Neural cell (in vitro differentiated cells): ENCODE data around the gene RUNX3. TPM values are rescaled to one million over a fixed set of nuclear protein-coding genes. Genes with fewer than 3 reads are reported as not detected.

Experiments used
- H2AFZ ChIP-seq: fragments of 200-600, 300-800 bp; sonication (generic), shearing (Covaris generic); 2 replicates; pipeline ENCODE4 v1.6.0; 2014; ENCODE audit warnings: low read depth, mild to moderate bottlenecking, antibody characterized with exemption, low read length, moderate library complexity
- H3F3A ChIP-seq: fragments of 200-600 bp; shearing (Covaris generic); 2 replicates; pipeline ENCODE4 v1.6.1; 2016; ENCODE audit warnings: mild to moderate bottlenecking, moderate library complexity, mixed read lengths, antibody characterized with exemption, low read length; ENCODE audit not compliant: insufficient read depth, poor library complexity, severe bottlenecking
- H3K27ac ChIP-seq: fragments of 200-600, 300-800 bp; sonication (generic), shearing (Covaris generic); 2 replicates; pipeline ENCODE4 v1.5.1; 2014; ENCODE audit warnings: mild to moderate bottlenecking, low read length, moderate library complexity
- H3K27me3 ChIP-seq: fragments of 300-800, 200-600 bp; sonication (generic), shearing (Covaris generic); 2 replicates; pipeline ENCODE4 v1.6.0; 2014; ENCODE audit warnings: mild to moderate bottlenecking, low read depth, low read length, moderate library complexity; ENCODE audit not compliant: insufficient read depth
- H3K36me3 ChIP-seq: fragments of 300-800, 200-600 bp; sonication (generic), shearing (Covaris generic); 2 replicates; pipeline ENCODE4 v1.5.1; 2014; ENCODE audit warnings: mild to moderate bottlenecking, antibody characterized with exemption, low read length, moderate library complexity; ENCODE audit not compliant: insufficient read depth
- H3K4me2 ChIP-seq: fragments of 300-800, 200-600 bp; sonication (generic), shearing (Covaris generic); 2 replicates; pipeline ENCODE4 v1.6.0; 2014; ENCODE audit warnings: mild to moderate bottlenecking, low read length
- H3K4me3 ChIP-seq: fragments of 300-800, 200-600 bp; sonication (generic), shearing (Covaris generic); 2 replicates; pipeline ENCODE4 v1.5.1; 2014; ENCODE audit warnings: mild to moderate bottlenecking, low read length, moderate library complexity
- H3K79me2 ChIP-seq: fragments of 200-600 bp; shearing (Covaris generic); replicated peaks from 2 replicates; pipeline ENCODE4 v1.6.0; 2014; ENCODE audit warnings: mild to moderate bottlenecking, low read length, moderate library complexity; ENCODE audit not compliant: insufficient read depth
- H3K9ac ChIP-seq: fragments of 300-800, 200-600 bp; sonication (generic), shearing (Covaris generic); 2 replicates; pipeline ENCODE4 v1.6.1; 2016; ENCODE audit warnings: mild to moderate bottlenecking, low read length, mixed read lengths
- H3K9me2 ChIP-seq: fragments of 200-600 bp; shearing (Covaris generic); 2 replicates; pipeline ENCODE4 v1.6.1; 2016; ENCODE audit warnings: mild to moderate bottlenecking, low read length, mixed read lengths; ENCODE audit not compliant: insufficient read depth
- H3K9me3 ChIP-seq: fragments of 200-600, 300-800 bp; sonication (generic), shearing (Covaris generic); 2 replicates; pipeline ENCODE4 v1.6.1; 2016; ENCODE audit warnings: mild to moderate bottlenecking, mixed run types, low read length, moderate library complexity, mixed read lengths
- H4K20me1 ChIP-seq: fragments of 200-600 bp; shearing (Covaris generic); 2 replicates; pipeline ENCODE4 v1.6.1; 2016; ENCODE audit warnings: mild to moderate bottlenecking, mixed run types; ENCODE audit not compliant: insufficient read depth
- CTCF ChIP-seq: fragments of 450-650 bp; IDR thresholded peaks from 2 replicates; pipeline ENCODE4 v1.5.1; 2014; ENCODE audit warnings: antibody characterized with exemption, mild to moderate bottlenecking, moderate library complexity; ENCODE audit not compliant: poor library complexity, severe bottlenecking
- EP300 ChIP-seq: fragments of 450-650 bp; conservative IDR thresholded peaks from 2 replicates; pipeline ENCODE4 v1.6.1; 2014; ENCODE audit warnings: antibody characterized with exemption, mild to moderate bottlenecking, moderate library complexity; ENCODE audit not compliant: poor library complexity, severe bottlenecking
- EZH2 ChIP-seq: fragments of 200-600, 300-800 bp; shearing (Covaris generic), sonication (generic); IDR thresholded peaks from 2 replicates; pipeline ENCODE4 v1.6.1; 2014; ENCODE audit warnings: antibody characterized with exemption, low read length, borderline replicate concordance, mild to moderate bottlenecking; ENCODE audit not compliant: insufficient read depth, poor library complexity, severe bottlenecking
- MXI1 ChIP-seq: fragments of 450-650 bp; conservative IDR thresholded peaks from 2 replicates; pipeline ENCODE4 v1.6.1; 2014; ENCODE audit warnings: antibody characterized with exemption, mild to moderate bottlenecking; ENCODE audit not compliant: poor library complexity, severe bottlenecking
- POLR2AphosphoS5 ChIP-seq: IDR thresholded peaks from 2 replicates; pipeline ENCODE4 v1.6.1; 2012
- RAD21 ChIP-seq: fragments of 450-650 bp; conservative IDR thresholded peaks from 2 replicates; pipeline ENCODE4 v1.6.1; 2014; ENCODE audit warnings: antibody characterized with exemption, mild to moderate bottlenecking, moderate library complexity
- REST ChIP-seq: IDR thresholded peaks from 2 replicates; pipeline ENCODE4 v1.6.1; 2012; ENCODE audit warnings: borderline replicate concordance
- SMC3 ChIP-seq: fragments of 450-650 bp; conservative IDR thresholded peaks from 2 replicates; pipeline ENCODE4 v1.6.1; 2014; ENCODE audit warnings: antibody characterized with exemption, mild to moderate bottlenecking, moderate library complexity; ENCODE audit not compliant: poor library complexity
- TAF1 ChIP-seq: IDR thresholded peaks from 2 replicates; pipeline ENCODE4 v1.6.1; 2012; ENCODE audit warnings: low read depth
- polyA plus RNA-seq: library from polyadenylated mRNA; depleted of rRNA; stranded (reverse); fragments of >200 nt; gene quantifications from 2 replicates; pipeline ENCODE4 v1.2.3, GENCODE V29; 2014

RUNX3 gene
- polyA plus RNA-seq, 1 donor from 2014 or later, result not detected

DNA sequence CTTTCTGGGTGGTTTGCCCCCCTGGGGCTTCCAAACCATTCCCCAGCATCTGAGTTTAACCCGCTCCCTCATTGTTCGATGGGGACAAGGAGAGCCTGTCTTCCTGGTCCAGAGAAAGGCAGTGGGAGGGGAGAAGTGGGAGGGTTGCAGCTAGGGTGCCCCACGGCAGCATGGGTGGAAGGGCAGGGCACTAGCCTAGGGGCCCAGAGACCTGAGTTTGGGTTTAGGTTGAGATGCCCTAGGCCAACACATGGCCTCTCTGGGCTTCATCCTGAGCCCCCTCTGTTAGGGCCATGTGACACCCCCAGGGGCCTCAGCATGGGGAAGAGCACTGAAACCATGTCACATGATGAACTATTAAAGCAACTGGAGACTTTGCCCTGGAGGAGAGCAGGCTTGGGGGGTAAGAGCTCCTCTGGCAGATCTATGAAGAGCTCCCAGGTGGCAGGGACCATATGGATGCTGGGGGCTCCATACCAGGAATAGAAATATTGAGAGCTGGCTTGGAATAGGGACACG lies 9.7 kb upstream of the RUNX3 start:
- no peaks in the 10 kb centered on the region for H4K20me1 ChIP-seq
- H3K9me3 ChIP-seq, result no peaks in the 10 kb centered on the region
- no peak overlapping the region for H3K4me3 ChIP-seq
- peaks cover 10% of the 10 kb centered on the region for H3K27me3 ChIP-seq
- H3K4me2 ChIP-seq, result no peak overlapping the region
- H3K79me2 ChIP-seq, result no peaks in the 10 kb centered on the region
- no peak overlapping the region for H2AFZ ChIP-seq
- no peak overlapping the region for H3K27ac ChIP-seq
- no peaks in the 10 kb centered on the region for H3K36me3 ChIP-seq
- H3F3A ChIP-seq, result no peaks in the 10 kb centered on the region
- no peaks in the 10 kb centered on the region for H3K9me2 ChIP-seq
- H3K9ac ChIP-seq, result no peak overlapping the region
- no peak for TF ChIP-seq MXI1
- no peak for TF ChIP-seq POLR2AphosphoS5
- TF ChIP-seq REST, result no peak
- no peak for TF ChIP-seq RAD21
- no peak for TF ChIP-seq SMC3
- no peak for TF ChIP-seq EP300
- no peak for TF ChIP-seq CTCF
- TF ChIP-seq EZH2, result no peak
- no peak for TF ChIP-seq TAF1

DNA sequence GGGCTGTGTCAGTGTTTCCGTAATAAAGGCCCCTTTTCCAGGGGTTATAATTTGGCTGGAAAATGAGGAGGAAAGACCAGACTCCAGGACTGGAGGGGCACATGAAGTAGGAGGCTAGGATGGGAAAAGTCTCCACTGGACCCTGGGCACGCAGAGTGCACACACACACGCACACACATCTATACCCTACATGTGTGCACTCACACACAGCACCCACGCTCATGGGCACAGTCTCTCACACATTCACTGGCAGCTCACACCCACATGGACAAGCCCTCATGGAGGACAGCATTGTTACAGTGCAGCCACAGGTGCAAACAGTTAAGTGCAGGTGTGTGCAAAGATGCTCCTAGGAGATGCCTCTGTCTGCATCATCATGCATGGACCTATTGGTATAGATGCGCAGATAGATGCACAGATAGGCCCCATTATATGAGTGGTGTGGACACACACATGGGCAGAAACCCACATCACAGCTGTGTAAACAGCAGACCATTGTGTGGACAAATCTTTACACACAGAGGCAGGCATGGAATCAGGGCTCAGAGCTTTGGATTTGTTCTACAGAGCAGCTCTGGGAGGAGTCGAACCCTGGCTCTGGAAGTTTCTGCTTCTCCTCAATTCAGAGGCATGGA lies 9.1 kb upstream of the RUNX3 start:
- no peaks in the 10 kb centered on the region for H3K36me3 ChIP-seq
- TF ChIP-seq TAF1, result no peak
- no peak for TF ChIP-seq EP300

More for the DNA sequence above, 9.1 kb upstream of the RUNX3 start:
- no peak overlapping the region for H3K4me3 ChIP-seq
- peaks cover 16% of the 10 kb centered on the region for H3K27me3 ChIP-seq
- no peaks in the 10 kb centered on the region for H3K79me2 ChIP-seq
- H3K9ac ChIP-seq, result no peak overlapping the region
- H3K9me3 ChIP-seq, result no peaks in the 10 kb centered on the region
- H2AFZ ChIP-seq, result no peak overlapping the region
- H3F3A ChIP-seq, result no peaks in the 10 kb centered on the region
- H3K4me2 ChIP-seq, result no peak overlapping the region
- no peaks in the 10 kb centered on the region for H3K9me2 ChIP-seq
- H3K27ac ChIP-seq, result no peak overlapping the region
- no peaks in the 10 kb centered on the region for H4K20me1 ChIP-seq
